ENCODE data around the gene IGFALS.

The IGFALS gene

DNA sequence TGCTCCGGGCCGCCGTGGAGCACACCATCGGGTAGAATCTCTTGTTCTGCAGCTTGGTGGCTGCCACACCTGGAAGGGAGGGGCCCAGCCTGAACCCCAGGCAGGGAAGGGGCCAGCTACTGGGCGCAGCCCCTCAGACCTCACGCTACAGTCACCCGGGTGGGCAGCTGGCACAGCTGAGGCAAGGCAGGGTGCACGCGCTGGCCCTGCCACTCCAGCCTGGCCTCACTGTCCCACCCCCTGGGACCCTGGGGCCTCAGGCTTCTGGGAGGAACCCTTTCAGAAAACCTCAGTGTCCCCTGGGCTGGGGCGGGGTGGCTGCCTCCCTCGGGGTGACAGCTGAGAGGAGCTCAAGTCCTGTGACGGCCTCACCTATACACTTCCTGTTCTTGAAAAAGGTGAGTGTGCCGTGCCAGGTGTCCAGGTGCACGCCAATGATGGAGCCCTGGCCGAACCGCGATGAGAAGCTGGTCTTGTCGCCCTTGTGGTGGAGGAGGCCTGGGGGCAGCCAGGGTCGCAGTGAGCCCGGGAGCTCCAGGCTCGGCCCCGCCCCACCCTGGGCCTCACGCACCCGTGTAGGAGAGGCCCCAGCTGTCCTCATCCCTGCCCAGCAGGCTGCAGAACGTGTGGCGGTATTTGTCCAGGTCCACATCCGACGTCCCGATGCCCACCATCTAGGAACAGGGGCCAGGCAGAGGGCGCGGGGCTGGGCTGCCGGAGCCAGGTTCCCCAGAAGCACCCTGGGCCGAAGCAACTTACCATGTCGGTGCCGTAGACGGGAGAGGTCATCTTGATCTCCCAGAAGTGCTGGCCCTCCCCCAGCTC lies 15.9 kb downstream of the IGFALS start:
- no peak for ATAC-seq
- TF ChIP-seq TCF4 (CRISPR knock-in tag; IDR thresholded peaks at IDR 0.05; ENCODE audit: borderline replicate concordance) (no peak), RARB (CRISPR knock-in tag; IDR thresholded peaks at IDR 0.05) (no peak), ZFP30 (CRISPR knock-in tag; IDR thresholded peaks at IDR 0.05) (no peak), CREB5 (CRISPR knock-in tag; IDR thresholded peaks at IDR 0.05; ENCODE audit: low read depth) (no peak), ZNF8 (CRISPR knock-in tag; IDR thresholded peaks at IDR 0.05) (no peak), ESRRG (CRISPR knock-in tag; IDR thresholded peaks at IDR 0.05) (no peak), ZNF565 (CRISPR knock-in tag; conservative IDR thresholded peaks at IDR 0.05; ENCODE audit: low read depth) (no peak), CSRNP3 (CRISPR knock-in tag; IDR thresholded peaks at IDR 0.05) (no peak), PPARA (CRISPR knock-in tag; IDR thresholded peaks at IDR 0.05; ENCODE audit: borderline replicate concordance) (no peak), ZFP3 (CRISPR knock-in tag; IDR thresholded peaks at IDR 0.05) (no peak), TOX (CRISPR knock-in tag; IDR thresholded peaks at IDR 0.05; ENCODE audit: borderline replicate concordance) (no peak), ARNTL (CRISPR knock-in tag; IDR thresholded peaks at IDR 0.05; ENCODE audit: borderline replicate concordance, low read depth) (no peak), CSDC2 (CRISPR knock-in tag; IDR thresholded peaks at IDR 0.05) (no peak), ISL1 (CRISPR knock-in tag; IDR thresholded peaks at IDR 0.05) (no peak), ZNF70 (CRISPR knock-in tag; IDR thresholded peaks at IDR 0.05) (no peak)
- TF ChIP-seq, protein P1, sequence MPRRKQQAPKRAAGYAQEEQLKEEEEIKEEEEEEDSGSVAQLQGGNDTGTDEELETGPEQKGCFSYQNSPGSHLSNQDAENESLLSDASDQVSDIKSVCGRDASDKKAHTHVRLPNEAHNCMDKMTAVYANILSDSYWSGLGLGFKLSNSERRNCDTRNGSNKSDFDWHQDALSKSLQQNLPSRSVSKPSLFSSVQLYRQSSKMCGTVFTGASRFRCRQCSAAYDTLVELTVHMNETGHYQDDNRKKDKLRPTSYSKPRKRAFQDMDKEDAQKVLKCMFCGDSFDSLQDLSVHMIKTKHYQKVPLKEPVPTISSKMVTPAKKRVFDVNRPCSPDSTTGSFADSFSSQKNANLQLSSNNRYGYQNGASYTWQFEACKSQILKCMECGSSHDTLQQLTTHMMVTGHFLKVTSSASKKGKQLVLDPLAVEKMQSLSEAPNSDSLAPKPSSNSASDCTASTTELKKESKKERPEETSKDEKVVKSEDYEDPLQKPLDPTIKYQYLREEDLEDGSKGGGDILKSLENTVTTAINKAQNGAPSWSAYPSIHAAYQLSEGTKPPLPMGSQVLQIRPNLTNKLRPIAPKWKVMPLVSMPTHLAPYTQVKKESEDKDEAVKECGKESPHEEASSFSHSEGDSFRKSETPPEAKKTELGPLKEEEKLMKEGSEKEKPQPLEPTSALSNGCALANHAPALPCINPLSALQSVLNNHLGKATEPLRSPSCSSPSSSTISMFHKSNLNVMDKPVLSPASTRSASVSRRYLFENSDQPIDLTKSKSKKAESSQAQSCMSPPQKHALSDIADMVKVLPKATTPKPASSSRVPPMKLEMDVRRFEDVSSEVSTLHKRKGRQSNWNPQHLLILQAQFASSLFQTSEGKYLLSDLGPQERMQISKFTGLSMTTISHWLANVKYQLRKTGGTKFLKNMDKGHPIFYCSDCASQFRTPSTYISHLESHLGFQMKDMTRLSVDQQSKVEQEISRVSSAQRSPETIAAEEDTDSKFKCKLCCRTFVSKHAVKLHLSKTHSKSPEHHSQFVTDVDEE (CRISPR knock-in tag; IDR thresholded peaks at IDR 0.05) = no peak
- TF ChIP-seq, protein P2, sequence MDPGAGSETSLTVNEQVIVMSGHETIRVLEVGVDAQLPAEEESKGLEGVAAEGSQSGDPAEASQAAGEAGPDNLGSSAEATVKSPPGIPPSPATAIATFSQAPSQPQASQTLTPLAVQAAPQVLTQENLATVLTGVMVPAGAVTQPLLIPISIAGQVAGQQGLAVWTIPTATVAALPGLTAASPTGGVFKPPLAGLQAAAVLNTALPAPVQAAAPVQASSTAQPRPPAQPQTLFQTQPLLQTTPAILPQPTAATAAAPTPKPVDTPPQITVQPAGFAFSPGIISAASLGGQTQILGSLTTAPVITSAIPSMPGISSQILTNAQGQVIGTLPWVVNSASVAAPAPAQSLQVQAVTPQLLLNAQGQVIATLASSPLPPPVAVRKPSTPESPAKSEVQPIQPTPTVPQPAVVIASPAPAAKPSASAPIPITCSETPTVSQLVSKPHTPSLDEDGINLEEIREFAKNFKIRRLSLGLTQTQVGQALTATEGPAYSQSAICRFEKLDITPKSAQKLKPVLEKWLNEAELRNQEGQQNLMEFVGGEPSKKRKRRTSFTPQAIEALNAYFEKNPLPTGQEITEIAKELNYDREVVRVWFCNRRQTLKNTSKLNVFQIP (CRISPR knock-in tag; IDR thresholded peaks at IDR 0.05; ENCODE audit: borderline replicate concordance, low read depth) = no peak

DNA sequence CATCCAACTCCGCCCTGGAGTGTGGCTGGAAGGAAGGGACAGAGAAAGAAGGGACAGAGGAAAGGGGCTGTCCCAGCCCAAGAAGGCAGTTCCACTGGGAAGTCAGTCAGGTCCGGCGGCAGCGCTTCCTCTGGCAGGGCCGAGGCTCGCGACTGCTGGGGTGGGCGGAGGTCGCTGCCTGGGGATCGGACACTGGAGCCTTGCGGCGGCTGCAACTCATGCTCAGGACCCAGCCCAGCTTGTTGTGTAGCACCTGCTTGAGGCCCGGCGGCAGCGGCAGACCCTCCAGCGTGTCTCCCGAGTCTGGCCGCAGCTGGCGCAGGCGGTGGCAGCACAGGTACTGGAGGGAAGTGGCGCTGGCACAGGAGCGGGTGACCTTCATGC lies 16.5 kb downstream of the IGFALS start:
- no peak for ATAC-seq
- TF ChIP-seq CSRNP3 (CRISPR knock-in tag; IDR thresholded peaks at IDR 0.05) (no peak), RARB (CRISPR knock-in tag; IDR thresholded peaks at IDR 0.05) (no peak), TOX (CRISPR knock-in tag; IDR thresholded peaks at IDR 0.05; ENCODE audit: borderline replicate concordance) (no peak), ZNF8 (CRISPR knock-in tag; IDR thresholded peaks at IDR 0.05) (no peak)

GRCh38 chr16:1776672-1776955 lies 16.9 kb downstream of the IGFALS start:
- ATAC-seq = no peak
- TF ChIP-seq OSR1 (CRISPR knock-in tag; IDR thresholded peaks at IDR 0.05) (no peak), PPARA (CRISPR knock-in tag; IDR thresholded peaks at IDR 0.05; ENCODE audit: borderline replicate concordance) (no peak), ZNF8 (CRISPR knock-in tag; IDR thresholded peaks at IDR 0.05) (no peak), PATZ1 (CRISPR knock-in tag; IDR thresholded peaks at IDR 0.05; ENCODE audit: borderline replicate concordance) (no peak), ZNF70 (CRISPR knock-in tag; IDR thresholded peaks at IDR 0.05) (no peak), ZC3H10 (CRISPR knock-in tag; IDR thresholded peaks at IDR 0.05) (no peak), ZFP3 (CRISPR knock-in tag; IDR thresholded peaks at IDR 0.05) (no peak), TCF4 (CRISPR knock-in tag; IDR thresholded peaks at IDR 0.05; ENCODE audit: borderline replicate concordance) (no peak), BACH2 (CRISPR knock-in tag; IDR thresholded peaks at IDR 0.05; ENCODE audit: borderline replicate concordance) (no peak), RARB (CRISPR knock-in tag; IDR thresholded peaks at IDR 0.05) (no peak), CSDC2 (CRISPR knock-in tag; IDR thresholded peaks at IDR 0.05) (no peak), ESRRG (CRISPR knock-in tag; IDR thresholded peaks at IDR 0.05) (no peak), SNAI2 (CRISPR knock-in tag; IDR thresholded peaks at IDR 0.05) (no peak), CSRNP3 (CRISPR knock-in tag; IDR thresholded peaks at IDR 0.05) (no peak)
- TF ChIP-seq, protein P2 (CRISPR knock-in tag; IDR thresholded peaks at IDR 0.05; ENCODE audit: borderline replicate concordance, low read depth) = no peak
